T47D (cell line): ENCODE data around the gene APC2.
A peak's percentile ranks its signal among the peaks of the same experiment; 100 is the strongest.

Source experiments
- DNase-seq, 2 experiments: peaks; one replicate each; pipeline versions ENCODE4 v3.0.0 to v3.0.0-alpha.2; 2011 to 2012; ENCODE audit warnings: low read depth in 1 of 2, low spot score in 1 of 2
- JUND ChIP-seq: IDR thresholded peaks from 2 replicates; pipeline ENCODE4 v1.6.1; 2012; ENCODE audit warnings: low read depth
- in situ Hi-C: cut with HindIII; loops from 2 replicates; pipeline ENCODE4 v1.10.0; 2016; ENCODE audit warnings: low sequenced_read_pairs, low pct_unique_long_range_greater_than_20kb

APC2 gene

GRCh38 chr19:1481224-1481892 is 31.4 kb downstream of the APC2 start:
- in situ Hi-C loops, result no loop called here
- TF ChIP-seq JUND, result no peak
- no peak for DNase-seq

DNA sequence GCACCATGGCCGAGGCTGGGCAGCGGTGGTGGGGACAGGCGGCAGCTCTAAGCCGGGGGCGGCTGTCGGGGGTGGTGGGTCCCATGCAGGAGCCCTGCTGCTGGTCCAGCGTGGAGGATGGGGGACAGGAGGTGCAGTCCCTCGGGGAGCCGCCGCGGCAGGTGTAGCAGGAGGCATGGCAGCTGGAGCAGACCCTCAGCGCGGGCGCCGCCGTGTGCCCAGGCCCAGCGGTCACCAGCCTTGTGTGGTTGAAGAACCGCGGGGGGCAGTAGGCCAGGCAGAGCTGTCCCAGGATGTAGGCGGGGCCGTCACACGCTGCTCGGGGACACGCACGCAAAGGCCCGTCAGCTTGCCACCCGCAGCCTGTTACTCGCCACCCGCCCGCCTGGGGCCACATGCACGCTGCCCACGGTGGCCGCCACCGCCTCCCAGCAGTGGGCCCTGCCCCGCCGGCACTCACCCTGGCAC is 32.0 kb downstream of the APC2 start:
- no peak for TF ChIP-seq JUND
- in situ Hi-C loops, result no loop called here
- no peak for DNase-seq

GRCh38 chr19:1482361-1483130 is 32.6 kb downstream of the APC2 start:
- in situ Hi-C loops, result no loop called here
- peak in 1 of 2 experiments; percentile 2 for DNase-seq
- no peak for TF ChIP-seq JUND

- TF ChIP-seq JUND, result no peak
- DNase-seq, result no peak
- in situ Hi-C loops, result no loop called here
These were observed 33.4 kb downstream of the APC2 start for GRCh38 chr19:1483131-1483978.

GRCh38 chr19:1483979-1484428 is 34.1 kb downstream of the APC2 start:
- DNase-seq, result no peak
- in situ Hi-C loops, result no loop called here
- TF ChIP-seq JUND, result no peak

DNA sequence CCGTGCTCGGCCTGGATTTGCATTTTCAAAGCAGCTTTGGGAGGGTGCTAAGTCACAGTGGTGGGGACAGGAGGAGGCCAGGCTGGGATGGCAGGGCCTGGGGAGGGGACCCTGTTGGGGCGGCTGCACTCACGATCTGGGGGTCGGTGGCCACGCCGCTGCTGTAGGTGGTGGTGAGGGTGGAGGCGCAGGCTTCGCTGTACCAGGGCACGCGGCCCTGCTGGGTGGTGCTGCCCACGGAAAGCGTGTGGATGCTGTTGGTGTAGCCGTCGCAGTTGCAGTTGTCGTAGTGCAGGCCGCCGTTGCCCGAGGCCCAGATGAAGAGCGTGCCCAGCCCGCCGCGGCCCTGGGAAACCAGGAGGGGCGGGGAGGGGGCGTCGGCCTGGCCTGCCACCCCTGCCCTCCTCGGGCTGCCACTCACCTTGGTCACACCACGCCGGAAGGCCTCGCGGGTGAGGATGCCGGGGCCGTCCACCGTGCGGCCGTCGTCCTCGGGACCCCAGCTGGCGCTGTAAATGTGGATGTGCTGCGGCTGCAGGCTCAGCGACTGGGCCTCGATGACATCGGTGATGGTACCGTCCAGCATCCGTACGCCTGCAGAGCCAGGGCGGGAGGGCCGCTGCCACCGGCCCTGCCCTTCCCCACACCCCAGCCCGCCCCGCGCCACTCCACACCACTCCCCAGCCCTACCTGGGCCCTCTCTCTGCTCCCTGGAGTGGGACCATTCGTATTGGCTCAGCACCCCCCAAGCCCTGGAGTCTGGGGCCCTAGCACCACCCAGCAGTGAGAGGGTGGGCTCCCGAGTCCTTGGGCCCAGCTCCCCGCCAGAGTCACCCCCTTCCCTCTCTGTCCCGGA is 37.0 kb downstream of the APC2 start:
- no peak for TF ChIP-seq JUND
- no peak for DNase-seq
- in situ Hi-C loops, result no loop called here

- in situ Hi-C loops, result no loop called here
- TF ChIP-seq JUND, result no peak
These were observed 37.8 kb downstream of the APC2 start for GRCh38 chr19:1487576-1488281.

GRCh38 chr19:1488282-1488601 is 38.3 kb downstream of the APC2 start:
- no peak for TF ChIP-seq JUND
- no peak for DNase-seq

More at GRCh38 chr19:1487576-1488281, 37.8 kb downstream of the APC2 start:
- no peak for DNase-seq

GRCh38 chr19:1489463-1490310 is 39.8 kb downstream of the APC2 start:
- DNase-seq, result no peak
- in situ Hi-C loops, result no loop called here
- no peak for TF ChIP-seq JUND

More at GRCh38 chr19:1488282-1488601, 38.3 kb downstream of the APC2 start:
- in situ Hi-C loops, result no loop called here

DNA sequence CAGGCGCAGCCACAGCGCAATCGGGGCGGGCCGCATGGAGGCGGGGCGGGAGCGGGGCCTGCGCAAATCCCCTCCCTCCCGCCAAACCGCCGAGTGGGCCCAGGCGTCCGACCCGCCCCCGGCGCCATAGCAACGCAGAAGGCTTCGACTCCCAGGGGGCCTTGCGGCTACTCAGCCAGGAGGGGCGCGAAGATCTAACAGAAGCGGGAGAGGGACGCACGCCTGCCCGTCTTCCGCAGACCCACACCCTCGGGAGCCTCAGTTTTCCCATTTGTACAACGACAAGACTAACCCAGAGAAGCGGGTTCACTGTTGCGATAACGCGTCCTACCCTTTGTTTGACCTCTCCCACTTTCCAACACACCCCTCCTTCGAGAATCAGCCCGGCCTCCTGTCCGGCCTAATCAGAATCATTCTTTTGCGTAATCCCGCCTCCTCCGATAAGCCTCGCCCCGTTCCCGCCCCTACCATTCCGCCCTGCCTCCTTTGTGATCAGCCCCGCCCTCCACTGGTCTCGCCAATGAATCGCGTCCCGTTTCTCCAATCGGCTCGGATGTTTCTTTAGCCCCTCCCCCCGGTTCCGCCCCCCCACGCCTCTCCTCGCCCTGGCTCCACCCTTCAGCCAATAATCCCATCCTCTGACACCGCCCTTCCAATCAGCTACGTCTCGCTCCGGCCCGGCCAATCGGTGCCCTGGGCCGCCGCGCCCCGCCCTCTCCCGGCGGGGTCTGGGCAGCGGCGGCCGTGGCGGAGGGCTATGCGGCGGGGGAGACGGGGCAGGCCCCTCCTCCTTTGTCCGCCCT is 40.6 kb downstream of the APC2 start, which contains the start of gene PCSK4:
TSS of gene PCSK4 (minus strand) at position 40 of the 803 bp plus-strand sequence. CDS start at position 36, 4 bp downstream.
- peak; percentile 95 to 98 for DNase-seq
- TF ChIP-seq JUND, result no peak
- in situ Hi-C loops, result no loop called here
